GM13976 (cell line): ENCODE data around the gene MX1.

Experiments used
- DNase-seq: peaks from one replicate; pipeline ENCODE4 v3.0.0; 2012; ENCODE audit warnings: low spot score
- CTCF ChIP-seq: IDR thresholded peaks from 2 replicates; pipeline ENCODE4 v1.5.1; 2012; ENCODE audit warnings: borderline replicate concordance, mild to moderate bottlenecking; ENCODE audit not compliant: insufficient read depth; ENCODE audit errors: extremely low read depth, missing control alignments, control extremely low read depth
- in situ Hi-C: fragments of 300-500 bp; cut with MboI; formaldehyde crosslinking; loops from one replicate; pipeline ENCODE4 v1.12.0; 2022; ENCODE audit warnings: low sequenced_read_pairs, mixed read lengths, inconsistent platforms; ENCODE audit not compliant: unreplicated experiment

The MX1 gene

GRCh38 chr21:41439248-41439647 is 13.2 kb downstream of the MX1 start:
- DNase-seq: no peak
- TF ChIP-seq CTCF: no peak
- in situ Hi-C loops: no loop called here

GRCh38 chr21:41441546-41441945 is 15.5 kb downstream of the MX1 start:
- in situ Hi-C loops: no loop called here
- no peak for TF ChIP-seq CTCF
- no peak for DNase-seq

GRCh38 chr21:41442481-41443186 is 16.6 kb downstream of the MX1 start:
- no peak for TF ChIP-seq CTCF
- DNase-seq: no peak
- in situ Hi-C loops: no loop called here

- TF ChIP-seq CTCF: no peak
- DNase-seq: no peak
- in situ Hi-C loops: no loop called here
Measured at GRCh38 chr21:41443562-41443961, 17.5 kb downstream of the MX1 start.

GRCh38 chr21:41444703-41445464 is 18.8 kb downstream of the MX1 start:
- no peak for DNase-seq
- TF ChIP-seq CTCF: no peak
- in situ Hi-C loops: no loop called here

GRCh38 chr21:41445465-41445862 is 19.4 kb downstream of the MX1 start:
- in situ Hi-C loops: no loop called here
- no peak for TF ChIP-seq CTCF
- no peak for DNase-seq
